HCT116 (cell line): ENCODE data around the gene ZC3H13. TPM values are rescaled to one million over a fixed set of nuclear protein-coding genes. Genes with fewer than 3 reads are reported as not detected.

Experiments
- ATAC-seq: fragments of 200-7000 bp; cut with Tn5 transposase; 2 replicates; pipeline ENCODE4 v1.9.1; 2020; ENCODE audit warnings: mild to moderate bottlenecking, moderate library complexity
- BruUV-seq: library from RNA; stranded (reverse); fragments of 400-500 nt; replicated peaks from 2 replicates; lab custom pipeline; 2021; lab: Mats Ljungman, UMichigan
- CTCF ChIA-PET: fragments of 300-600 bp; sonication (Branson Sonifier 250); formaldehyde crosslinking; loops from one replicate; lab custom pipeline; 2021; ENCODE audit warnings: antibody characterized with exemption; lab: Charles Lee
- POLR2A ChIA-PET: fragments of 300-600, 350-600 bp; sonication (Branson Sonifier 250); formaldehyde crosslinking; loops from one replicate; lab custom pipeline; 2021; ENCODE audit warnings: antibody characterized with exemption; lab: Charles Lee
- RAD21 ChIA-PET, 2 experiments: fragments of 300-600 bp; sonication (Branson Sonifier 250); formaldehyde crosslinking; loops; one replicate each; lab custom pipeline; 2023; ENCODE audit warnings: low total read pairs in 2 of 2; ENCODE audit not compliant: uncharacterized antibody in 2 of 2, unreplicated experiment in 2 of 2, low non-redundant PET in 1 of 2; lab: Charles Lee
- DNase-seq: peaks from one replicate; pipeline ENCODE4 v3.0.0-alpha.2; 2010; ENCODE audit warnings: low read depth, low spot score
- H2AFZ ChIP-seq: fragments of 200-600 bp; shearing (Covaris generic), sonication (generic); 2 replicates; pipeline ENCODE4 v1.6.1; 2017; ENCODE audit warnings: low read depth, mixed run types, mixed read lengths, antibody characterized with exemption, low read length; ENCODE audit not compliant: poor library complexity, severe bottlenecking
- H3K27ac ChIP-seq: 2 replicates; pipeline ENCODE4 v1.5.1; 2012; ENCODE audit warnings: low read depth, low read length
- H3K27me3 ChIP-seq: fragments of 200-600 bp; sonication (generic); 2 replicates; pipeline ENCODE4 v1.6.1; 2016; ENCODE audit warnings: mixed run types, low read length, mixed read lengths; ENCODE audit not compliant: insufficient read depth
- H3K36me3 ChIP-seq, 2 experiments: fragments of 200-500 bp in 1 of 2; fragments of 200-600 bp in 1 of 2; sonication (Bioruptor generic) in 1 of 2; sonication (generic) in 1 of 2; 2 replicates each; pipeline versions ENCODE4 v1.5.1 to v1.6.1; 2014 to 2016; ENCODE audit warnings: low read length in 2 of 2, inconsistent platforms in 1 of 2, mixed read lengths in 1 of 2, mixed run types in 1 of 2; ENCODE audit not compliant: insufficient read depth in 2 of 2, control insufficient read depth in 1 of 2
- H3K4me1 ChIP-seq, 2 experiments: fragments of 200-600 bp in 1 of 2; sonication (generic) in 1 of 2; 2 replicates each; pipeline versions ENCODE4 v1.5.1 to v1.6.1; 2012 to 2017; ENCODE audit warnings: low read length in 2 of 2, inconsistent platforms in 1 of 2, mild to moderate bottlenecking in 1 of 2, mixed read lengths in 1 of 2, mixed run types in 1 of 2, moderate library complexity in 1 of 2; ENCODE audit not compliant: insufficient read depth in 2 of 2, control insufficient read depth in 1 of 2
- H3K4me2 ChIP-seq: fragments of 200-600 bp; sonication (generic); 2 replicates; pipeline ENCODE4 v1.6.1; 2017; ENCODE audit warnings: mixed run types, low read length, mixed read lengths
- H3K4me3 ChIP-seq, 2 experiments: fragments of 200-600 bp in 1 of 2; sonication (generic) in 1 of 2; replicated peaks in 1 of 2; 2 replicates each; pipeline ENCODE4 v1.5.1; 2011 to 2016; ENCODE audit warnings: low read length in 2 of 2, control low read depth in 1 of 2, low read depth in 1 of 2, mild to moderate bottlenecking in 1 of 2, mixed read lengths in 1 of 2, mixed run types in 1 of 2
- H3K79me2 ChIP-seq: fragments of 200-600 bp; sonication (generic); 2 replicates; pipeline ENCODE4 v1.6.1; 2017; ENCODE audit warnings: mild to moderate bottlenecking, mixed run types, low read length, moderate library complexity, mixed read lengths; ENCODE audit not compliant: insufficient read depth
- H3K9ac ChIP-seq: fragments of 200-600 bp; sonication (generic); 2 replicates; pipeline ENCODE4 v1.6.1; 2016; ENCODE audit warnings: low read length, mixed read lengths
- H3K9me2 ChIP-seq: fragments of 200-600 bp; sonication (generic), shearing (Covaris generic); 2 replicates; pipeline ENCODE4 v1.6.1; 2017; ENCODE audit warnings: mixed run types, mild to moderate bottlenecking, moderate library complexity; ENCODE audit not compliant: insufficient read depth
- H3K9me3 ChIP-seq, 2 experiments: fragments of 200-500 bp in 1 of 2; fragments of 200-600 bp in 1 of 2; sonication (Bioruptor generic) in 1 of 2; sonication (generic) in 1 of 2; 2 replicates each; pipeline ENCODE4 v1.6.1; 2014 to 2017; ENCODE audit warnings: low read length in 2 of 2, mixed read lengths in 2 of 2, inconsistent platforms in 1 of 2, low read depth in 1 of 2, mild to moderate bottlenecking in 1 of 2, mixed run types in 1 of 2, moderate library complexity in 1 of 2; ENCODE audit not compliant: control insufficient read depth in 1 of 2, insufficient read depth in 1 of 2
- H4K20me1 ChIP-seq: fragments of 200-600 bp; sonication (generic), shearing (Covaris generic); 2 replicates; pipeline ENCODE4 v1.6.1; 2017; ENCODE audit warnings: mixed run types, mild to moderate bottlenecking, moderate library complexity; ENCODE audit not compliant: insufficient read depth
- CBX3 ChIP-seq: IDR thresholded peaks from 2 replicates; pipeline ENCODE4 v1.6.1; 2012; ENCODE audit warnings: low read depth
- CEBPB ChIP-seq: IDR thresholded peaks from 2 replicates; pipeline ENCODE4 v1.6.1; 2012; ENCODE audit warnings: low read depth
- EGR1 ChIP-seq: IDR thresholded peaks from 2 replicates; pipeline ENCODE4 v1.6.1; 2012; ENCODE audit warnings: low read depth
- ELF1 ChIP-seq: IDR thresholded peaks from 2 replicates; pipeline ENCODE4 v1.6.1; 2012; ENCODE audit warnings: low read depth, borderline replicate concordance
- FOSL1 ChIP-seq: IDR thresholded peaks from 2 replicates; pipeline ENCODE4 v1.6.1; 2012; ENCODE audit warnings: low read depth
- JUND ChIP-seq: IDR thresholded peaks from 2 replicates; pipeline ENCODE4 v1.6.1; 2012
- POLR2A ChIP-seq: IDR thresholded peaks from 2 replicates; pipeline ENCODE4 v1.7.0; 2011; ENCODE audit warnings: borderline replicate concordance; ENCODE audit not compliant: insufficient read depth, insufficient read length; ENCODE audit errors: extremely low read depth
- POLR2AphosphoS5 ChIP-seq: IDR thresholded peaks from 2 replicates; pipeline ENCODE4 v1.6.1; 2011; ENCODE audit warnings: mild to moderate bottlenecking, low read depth, low read length, moderate library complexity
- RAD21 ChIP-seq: IDR thresholded peaks from 2 replicates; pipeline ENCODE4 v1.6.1; 2012; ENCODE audit warnings: low read depth, mild to moderate bottlenecking
- SP1 ChIP-seq: IDR thresholded peaks from 2 replicates; pipeline ENCODE4 v1.6.1; 2012; ENCODE audit warnings: low read depth
- SRF ChIP-seq: IDR thresholded peaks from 2 replicates; pipeline ENCODE4 v1.6.1; 2012; ENCODE audit warnings: low read depth
- TCF7L2 ChIP-seq: IDR thresholded peaks from 2 replicates; pipeline ENCODE4 v1.7.0; 2011; ENCODE audit warnings: borderline replicate concordance, inconsistent platforms; ENCODE audit not compliant: insufficient read depth, insufficient read length; ENCODE audit errors: extremely low read depth
- YY1 ChIP-seq: IDR thresholded peaks from 2 replicates; pipeline ENCODE4 v1.6.1; 2011; ENCODE audit warnings: low read length, low read depth, moderate library complexity, mild to moderate bottlenecking; ENCODE audit not compliant: insufficient replicate concordance; ENCODE audit errors: extremely low read depth
- ZFX ChIP-seq: fragments of 450-650 bp; IDR thresholded peaks from 2 replicates; pipeline ENCODE4 v1.6.1; 2017
- ZNF274 ChIP-seq: fragments of 200-500 bp; sonication (Bioruptor generic); IDR thresholded peaks from 2 replicates; pipeline ENCODE4 v1.6.1; 2014; ENCODE audit warnings: mild to moderate bottlenecking, low read depth, low read length, inconsistent platforms
- intact Hi-C: fragments of 100-400 bp; cut with micrococcal nuclease; formaldehyde crosslinking; loops from 2 replicates; pipeline ENCODE4 v1.10.0; 2022
- total RNA-seq: library from RNA; stranded (reverse); gene quantifications from one replicate; pipeline ENCODE4 v1.2.1, GENCODE V29; 2021; ENCODE audit not compliant: unreplicated experiment
- TF ChIP-seq, protein P1 (sequence below): IDR thresholded peaks from 2 replicates; pipeline ENCODE4 v1.6.1; 2012
- TF ChIP-seq, protein P2 (sequence below): IDR thresholded peaks from 2 replicates; pipeline ENCODE4 v1.6.1; 2011; ENCODE audit warnings: mild to moderate bottlenecking, low read length, moderate library complexity; ENCODE audit not compliant: insufficient replicate concordance; ENCODE audit errors: extremely low read depth
- TF ChIP-seq, protein P3 (sequence below): IDR thresholded peaks from 2 replicates; pipeline ENCODE4 v1.6.1; 2012; ENCODE audit warnings: low read depth
- TF ChIP-seq, protein P4 (sequence below), 3 experiments: fragments of 200-600 bp in 1 of 3; sonication (generic) in 1 of 3; IDR thresholded peaks in 2 of 3; conservative IDR thresholded peaks in 1 of 3; 2 replicates each; pipeline ENCODE4 v1.5.1; 2012 to 2017; ENCODE audit warnings: low read depth in 2 of 3, low read length in 2 of 3, antibody characterized with exemption in 1 of 3, borderline replicate concordance in 1 of 3, control low read depth in 1 of 3, mild to moderate bottlenecking in 1 of 3, mixed read lengths in 1 of 3, mixed run types in 1 of 3, moderate library complexity in 1 of 3; ENCODE audit not compliant: insufficient read depth in 1 of 3

The ZC3H13 gene
- total RNA-seq, 1 experiment from 2014 or later, result 37.9 TPM

- no peaks in the 10 kb centered on the region for H3K4me1 ChIP-seq
- no peaks in the 10 kb centered on the region for H3K9me2 ChIP-seq
- H3K27ac ChIP-seq, result no peak overlapping the region
- H3K4me3 ChIP-seq, result no peak overlapping the region
- H2AFZ ChIP-seq, result no peak overlapping the region
- no peaks in the 10 kb centered on the region for H3K9me3 ChIP-seq
- ATAC-seq (no peak), DNase-seq (no peak)
- ChIA-PET POLR2A (no interaction called here), CTCF (no interaction called here), RAD21 (no interaction called here)
- no peaks in the 10 kb centered on the region for H3K79me2 ChIP-seq
- no peaks in the 10 kb centered on the region for H3K27me3 ChIP-seq
- H3K4me2 ChIP-seq, result no peak overlapping the region
- H3K36me3 ChIP-seq, result peaks cover 19 to 20% of the 10 kb centered on the region in 2 experiments; a peak in 3 of 4 replicates
- intact Hi-C loops, result no loop called here
- no peak overlapping the region for H3K9ac ChIP-seq
- no TSS peak for BruUV-seq
- 0 out of 2 replicates have a peak, but pooled peaks cover 4% of the 10 kb centered on the region for H4K20me1 ChIP-seq
- TF ChIP-seq RAD21 (no peak), POLR2AphosphoS5 (no peak), ZFX (no peak), SRF (no peak), CBX3 (no peak), ELF1 (no peak), EGR1 (no peak), TCF7L2 (no peak), ZNF274 (no peak), FOSL1 (no peak), POLR2A (no peak), SP1 (no peak), CEBPB (no peak), JUND (no peak), YY1 (no peak)
- TF ChIP-seq, protein P1, sequence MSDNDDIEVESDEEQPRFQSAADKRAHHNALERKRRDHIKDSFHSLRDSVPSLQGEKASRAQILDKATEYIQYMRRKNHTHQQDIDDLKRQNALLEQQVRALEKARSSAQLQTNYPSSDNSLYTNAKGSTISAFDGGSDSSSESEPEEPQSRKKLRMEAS, result no peak
- TF ChIP-seq, protein P2, sequence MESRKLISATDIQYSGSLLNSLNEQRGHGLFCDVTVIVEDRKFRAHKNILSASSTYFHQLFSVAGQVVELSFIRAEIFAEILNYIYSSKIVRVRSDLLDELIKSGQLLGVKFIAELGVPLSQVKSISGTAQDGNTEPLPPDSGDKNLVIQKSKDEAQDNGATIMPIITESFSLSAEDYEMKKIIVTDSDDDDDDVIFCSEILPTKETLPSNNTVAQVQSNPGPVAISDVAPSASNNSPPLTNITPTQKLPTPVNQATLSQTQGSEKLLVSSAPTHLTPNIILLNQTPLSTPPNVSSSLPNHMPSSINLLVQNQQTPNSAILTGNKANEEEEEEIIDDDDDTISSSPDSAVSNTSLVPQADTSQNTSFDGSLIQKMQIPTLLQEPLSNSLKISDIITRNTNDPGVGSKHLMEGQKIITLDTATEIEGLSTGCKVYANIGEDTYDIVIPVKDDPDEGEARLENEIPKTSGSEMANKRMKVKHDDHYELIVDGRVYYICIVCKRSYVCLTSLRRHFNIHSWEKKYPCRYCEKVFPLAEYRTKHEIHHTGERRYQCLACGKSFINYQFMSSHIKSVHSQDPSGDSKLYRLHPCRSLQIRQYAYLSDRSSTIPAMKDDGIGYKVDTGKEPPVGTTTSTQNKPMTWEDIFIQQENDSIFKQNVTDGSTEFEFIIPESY, result no peak
- TF ChIP-seq, protein P3, sequence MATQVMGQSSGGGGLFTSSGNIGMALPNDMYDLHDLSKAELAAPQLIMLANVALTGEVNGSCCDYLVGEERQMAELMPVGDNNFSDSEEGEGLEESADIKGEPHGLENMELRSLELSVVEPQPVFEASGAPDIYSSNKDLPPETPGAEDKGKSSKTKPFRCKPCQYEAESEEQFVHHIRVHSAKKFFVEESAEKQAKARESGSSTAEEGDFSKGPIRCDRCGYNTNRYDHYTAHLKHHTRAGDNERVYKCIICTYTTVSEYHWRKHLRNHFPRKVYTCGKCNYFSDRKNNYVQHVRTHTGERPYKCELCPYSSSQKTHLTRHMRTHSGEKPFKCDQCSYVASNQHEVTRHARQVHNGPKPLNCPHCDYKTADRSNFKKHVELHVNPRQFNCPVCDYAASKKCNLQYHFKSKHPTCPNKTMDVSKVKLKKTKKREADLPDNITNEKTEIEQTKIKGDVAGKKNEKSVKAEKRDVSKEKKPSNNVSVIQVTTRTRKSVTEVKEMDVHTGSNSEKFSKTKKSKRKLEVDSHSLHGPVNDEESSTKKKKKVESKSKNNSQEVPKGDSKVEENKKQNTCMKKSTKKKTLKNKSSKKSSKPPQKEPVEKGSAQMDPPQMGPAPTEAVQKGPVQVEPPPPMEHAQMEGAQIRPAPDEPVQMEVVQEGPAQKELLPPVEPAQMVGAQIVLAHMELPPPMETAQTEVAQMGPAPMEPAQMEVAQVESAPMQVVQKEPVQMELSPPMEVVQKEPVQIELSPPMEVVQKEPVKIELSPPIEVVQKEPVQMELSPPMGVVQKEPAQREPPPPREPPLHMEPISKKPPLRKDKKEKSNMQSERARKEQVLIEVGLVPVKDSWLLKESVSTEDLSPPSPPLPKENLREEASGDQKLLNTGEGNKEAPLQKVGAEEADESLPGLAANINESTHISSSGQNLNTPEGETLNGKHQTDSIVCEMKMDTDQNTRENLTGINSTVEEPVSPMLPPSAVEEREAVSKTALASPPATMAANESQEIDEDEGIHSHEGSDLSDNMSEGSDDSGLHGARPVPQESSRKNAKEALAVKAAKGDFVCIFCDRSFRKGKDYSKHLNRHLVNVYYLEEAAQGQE, result no peak
- TF ChIP-seq, protein P4, sequence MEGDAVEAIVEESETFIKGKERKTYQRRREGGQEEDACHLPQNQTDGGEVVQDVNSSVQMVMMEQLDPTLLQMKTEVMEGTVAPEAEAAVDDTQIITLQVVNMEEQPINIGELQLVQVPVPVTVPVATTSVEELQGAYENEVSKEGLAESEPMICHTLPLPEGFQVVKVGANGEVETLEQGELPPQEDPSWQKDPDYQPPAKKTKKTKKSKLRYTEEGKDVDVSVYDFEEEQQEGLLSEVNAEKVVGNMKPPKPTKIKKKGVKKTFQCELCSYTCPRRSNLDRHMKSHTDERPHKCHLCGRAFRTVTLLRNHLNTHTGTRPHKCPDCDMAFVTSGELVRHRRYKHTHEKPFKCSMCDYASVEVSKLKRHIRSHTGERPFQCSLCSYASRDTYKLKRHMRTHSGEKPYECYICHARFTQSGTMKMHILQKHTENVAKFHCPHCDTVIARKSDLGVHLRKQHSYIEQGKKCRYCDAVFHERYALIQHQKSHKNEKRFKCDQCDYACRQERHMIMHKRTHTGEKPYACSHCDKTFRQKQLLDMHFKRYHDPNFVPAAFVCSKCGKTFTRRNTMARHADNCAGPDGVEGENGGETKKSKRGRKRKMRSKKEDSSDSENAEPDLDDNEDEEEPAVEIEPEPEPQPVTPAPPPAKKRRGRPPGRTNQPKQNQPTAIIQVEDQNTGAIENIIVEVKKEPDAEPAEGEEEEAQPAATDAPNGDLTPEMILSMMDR (IDR thresholded peaks at IDR 0.05 in 2 of 3, conservative IDR thresholded peaks at IDR 0.05 in 1 of 3; ENCODE audit: borderline replicate concordance in 1 of 3, insufficient read depth in 1 of 3, low read depth in 2 of 3, low read length in 2 of 3), result no peak
- TF ChIP-seq, all 23 proteins: peak for 0
Measured at GRCh38 chr13:45961468-45961867, 91.1 kb downstream of the ZC3H13 start.
